Iris pigment epithelial cell (primary cell): ENCODE data around the gene CCDC192.

ENCODE experiments used
- DNase-seq: peaks from one replicate; pipeline ENCODE4 v3.0.0-alpha.2; 2011; ENCODE audit warnings: low read depth

Gene CCDC192

GRCh38 chr5:127885176-127885575, 182.0 kb downstream of the CCDC192 start:
- no peak for DNase-seq

- DNase-seq: no peak
These were observed 182.9 kb downstream of the CCDC192 start for GRCh38 chr5:127886081-127886480.

GRCh38 chr5:127887282-127887681, 184.1 kb downstream of the CCDC192 start:
- DNase-seq: no peak

- DNase-seq: no peak
These were observed 188.8 kb downstream of the CCDC192 start for GRCh38 chr5:127891942-127892341.

GRCh38 chr5:127892467-127893207, 189.4 kb downstream of the CCDC192 start:
- DNase-seq: peak; percentile 89

GRCh38 chr5:127893232-127893631, 190.0 kb downstream of the CCDC192 start:
- DNase-seq: no peak

- no peak for DNase-seq
These were observed 191.3 kb downstream of the CCDC192 start for GRCh38 chr5:127894461-127894860.

GRCh38 chr5:127898551-127899213, 195.5 kb downstream of the CCDC192 start:
- peak; percentile 53 for DNase-seq

GRCh38 chr5:127899214-127899610, 196.0 kb downstream of the CCDC192 start:
- no peak for DNase-seq

GRCh38 chr5:127906562-127907204, 203.5 kb downstream of the CCDC192 start:
- DNase-seq: no peak

- DNase-seq: no peak
These were observed 204.7 kb downstream of the CCDC192 start for GRCh38 chr5:127907907-127908306.

- peak; percentile 66 for DNase-seq
These were observed 205.9 kb downstream of the CCDC192 start for GRCh38 chr5:127909066-127909465.

GRCh38 chr5:127909821-127910220, 206.6 kb downstream of the CCDC192 start:
- no peak for DNase-seq

- DNase-seq: no peak
These were observed 207.2 kb downstream of the CCDC192 start for GRCh38 chr5:127910307-127910956.

GRCh38 chr5:127911619-127912018, 208.4 kb downstream of the CCDC192 start:
- DNase-seq: peak; percentile 36

GRCh38 chr5:127912411-127912810, 209.2 kb downstream of the CCDC192 start:
- no peak for DNase-seq

- no peak for DNase-seq
These were observed 213.8 kb downstream of the CCDC192 start for GRCh38 chr5:127916885-127917573.

GRCh38 chr5:127919006-127919796, 216.0 kb downstream of the CCDC192 start:
- no peak for DNase-seq

GRCh38 chr5:127919818-127920217, 216.6 kb downstream of the CCDC192 start:
- DNase-seq: no peak

- no peak for DNase-seq
These were observed 217.7 kb downstream of the CCDC192 start for GRCh38 chr5:127920936-127921335.

GRCh38 chr5:127922603-127923002, 219.4 kb downstream of the CCDC192 start:
- no peak for DNase-seq
